Measurements from ENCODE around the gene TC2N. TPM values are rescaled to one million over a fixed set of nuclear protein-coding genes. Genes with fewer than 3 reads are reported as not detected.

TC2N gene
- polyA plus RNA-seq, 1 donor from 2014 or later, result 2.1 TPM

- TF ChIP-seq CTCF (IDR thresholded peaks at IDR 0.05; ENCODE audit: poor library complexity, severe bottlenecking) (no peak), REST (IDR thresholded peaks at IDR 0.05; ENCODE audit: borderline replicate concordance) (no peak), EZH2 (IDR thresholded peaks at IDR 0.05; ENCODE audit: borderline replicate concordance, insufficient read depth, low read length, poor library complexity, severe bottlenecking) (no peak), MXI1 (conservative IDR thresholded peaks at IDR 0.05; ENCODE audit: poor library complexity, severe bottlenecking) (no peak), RAD21 (conservative IDR thresholded peaks at IDR 0.05) (no peak), TAF1 (IDR thresholded peaks at IDR 0.05; ENCODE audit: low read depth) (no peak), EP300 (conservative IDR thresholded peaks at IDR 0.05; ENCODE audit: poor library complexity, severe bottlenecking) (no peak)
- Histone ChIP-seq H3K27me3 (ENCODE audit: insufficient read depth, low read depth, low read length) (no peaks in the 10 kb centered on the region), H3K36me3 (ENCODE audit: insufficient read depth, low read length) (no peaks in the 10 kb centered on the region), H3K27ac (ENCODE audit: low read length) (no peak overlapping the region), H3K9me3 (ENCODE audit: low read length) (no peaks in the 10 kb centered on the region), H3K9me2 (ENCODE audit: insufficient read depth, low read length) (no peaks in the 10 kb centered on the region), H3K4me3 (ENCODE audit: low read length) (no peak overlapping the region), H3K9ac (ENCODE audit: low read length) (no peak overlapping the region), H2AFZ (ENCODE audit: low read depth, low read length) (no peak overlapping the region), H4K20me1 (ENCODE audit: insufficient read depth) (no peaks in the 10 kb centered on the region), H3K4me2 (ENCODE audit: low read length) (no peak overlapping the region), H3K79me2 (replicated peaks; ENCODE audit: insufficient read depth, low read length) (no peaks in the 10 kb centered on the region), H3F3A (ENCODE audit: insufficient read depth, low read length, poor library complexity, severe bottlenecking) (no peaks in the 10 kb centered on the region)
These were observed 136.3 kb downstream of the TC2N start for GRCh38 chr14:91731018-91731417.

- Histone ChIP-seq H4K20me1 (ENCODE audit: insufficient read depth) (no peaks in the 10 kb centered on the region), H3K9ac (ENCODE audit: low read length) (no peak overlapping the region), H3K9me3 (ENCODE audit: low read length) (no peaks in the 10 kb centered on the region), H3K27me3 (ENCODE audit: insufficient read depth, low read depth, low read length) (no peaks in the 10 kb centered on the region), H3K4me2 (ENCODE audit: low read length) (no peak overlapping the region), H3K36me3 (ENCODE audit: insufficient read depth, low read length) (no peaks in the 10 kb centered on the region), H3K9me2 (ENCODE audit: insufficient read depth, low read length) (no peaks in the 10 kb centered on the region), H3K27ac (ENCODE audit: low read length) (no peak overlapping the region), H3F3A (ENCODE audit: insufficient read depth, low read length, poor library complexity, severe bottlenecking) (no peaks in the 10 kb centered on the region), H3K4me3 (ENCODE audit: low read length) (no peak overlapping the region), H3K79me2 (replicated peaks; ENCODE audit: insufficient read depth, low read length) (no peaks in the 10 kb centered on the region), H2AFZ (ENCODE audit: low read depth, low read length) (no peak overlapping the region)
- TF ChIP-seq EP300 (conservative IDR thresholded peaks at IDR 0.05; ENCODE audit: poor library complexity, severe bottlenecking) (no peak), EZH2 (IDR thresholded peaks at IDR 0.05; ENCODE audit: borderline replicate concordance, insufficient read depth, low read length, poor library complexity, severe bottlenecking) (no peak), TAF1 (IDR thresholded peaks at IDR 0.05; ENCODE audit: low read depth) (no peak), CTCF (IDR thresholded peaks at IDR 0.05; ENCODE audit: poor library complexity, severe bottlenecking) (no peak), MXI1 (conservative IDR thresholded peaks at IDR 0.05; ENCODE audit: poor library complexity, severe bottlenecking) (no peak), SMC3 (conservative IDR thresholded peaks at IDR 0.05; ENCODE audit: poor library complexity) (no peak)
These were observed 137.6 kb downstream of the TC2N start for GRCh38 chr14:91729756-91730155.

Other genes with a start within 250 kb of the TC2N start
- not detected in 2 replicates for gene CATSPERB, start 135.4 kb downstream of the TC2N start, polyA plus RNA-seq
- gene FBLN5, start 80.2 kb upstream of the TC2N start, polyA plus RNA-seq, result 0.78 and 1.5 TPM in 2 replicates
- 8.7 and 8.8 TPM in 2 replicates for gene TRIP11, start 172.5 kb upstream of the TC2N start, polyA plus RNA-seq
- gene ATXN3, start 239.0 kb upstream of the TC2N start, polyA plus RNA-seq, result 16.7 and 30.5 TPM in 2 replicates

Measured in neural cell (in vitro differentiated cells).